GM21786 (cell line): ENCODE results near the gene FEM1A.
"Not testable (repeated sequence)": the region's sequence is repeated elsewhere in the genome, so short reads cannot be mapped to it uniquely, and the experiment has no call there.

Experiments
- ATAC-seq: cut with Tn5 transposase; IDR thresholded peaks from one replicate; pipeline ENCODE4 v1.9.1; 2021; ENCODE audit not compliant: unreplicated experiment

The FEM1A gene

GRCh38 chr19:4845975-4846374, 54.4 kb downstream of the FEM1A start:
- not testable (repeated sequence) for ATAC-seq

- ATAC-seq = no peak
Measured at GRCh38 chr19:4847190-4847973, 55.8 kb downstream of the FEM1A start.

GRCh38 chr19:4849019-4849418, 57.5 kb downstream of the FEM1A start:
- ATAC-seq = no peak
